ENCODE results near the gene FRK. TPM values are rescaled to one million over a fixed set of nuclear protein-coding genes. Genes with fewer than 3 reads are reported as not detected.

The FRK gene
- polyA plus RNA-seq, 2 of the 4 experiments (the other 2 are of a cell fraction) = 2.2 to 8.9 TPM

DNA sequence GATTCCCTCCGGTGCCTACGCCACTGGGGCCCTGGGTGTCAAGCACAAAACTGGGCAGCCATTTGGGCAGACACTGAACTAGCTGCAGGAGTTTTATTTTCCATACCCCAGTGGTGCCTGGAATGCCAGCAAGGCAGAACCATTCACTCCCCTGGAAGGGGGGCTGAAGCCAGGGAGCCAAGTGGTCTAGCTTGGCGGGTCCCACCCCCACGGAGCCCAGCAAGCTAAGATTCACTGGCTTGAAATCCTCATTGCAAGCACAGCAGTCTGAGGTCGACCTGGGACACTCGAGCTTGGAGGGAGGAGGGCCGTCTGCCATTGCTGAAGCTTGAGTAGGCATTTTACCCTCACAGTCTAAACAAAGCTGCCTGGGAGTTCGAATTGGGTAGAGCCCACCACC, 125.3 kb downstream of the FRK start:
- TF ChIP-seq NFE2L2 (conservative IDR thresholded peaks at IDR 0.05; ENCODE audit: low read length) (no peak), MAX (IDR thresholded peaks at IDR 0.05) (no peak), ZFP36 (IDR thresholded peaks at IDR 0.05; ENCODE audit: borderline replicate concordance, partially characterized antibody) (no peak), TFCP2L1 (CRISPR knock-in tag; IDR thresholded peaks at IDR 0.05) (no peak), MAZ (IDR thresholded peaks at IDR 0.05; ENCODE audit: borderline replicate concordance, low read depth, low read length) (no peak), SMC3 (IDR thresholded peaks at IDR 0.05) (no peak), CEBPB (IDR thresholded peaks at IDR 0.05) (no peak), KDM5A (IDR thresholded peaks at IDR 0.05) (no peak), TP53 (CRISPR knock-in tag; IDR thresholded peaks at IDR 0.05) (no peak), ATOH8 (CRISPR knock-in tag; IDR thresholded peaks at IDR 0.05; ENCODE audit: low read depth) (no peak)

DNA sequence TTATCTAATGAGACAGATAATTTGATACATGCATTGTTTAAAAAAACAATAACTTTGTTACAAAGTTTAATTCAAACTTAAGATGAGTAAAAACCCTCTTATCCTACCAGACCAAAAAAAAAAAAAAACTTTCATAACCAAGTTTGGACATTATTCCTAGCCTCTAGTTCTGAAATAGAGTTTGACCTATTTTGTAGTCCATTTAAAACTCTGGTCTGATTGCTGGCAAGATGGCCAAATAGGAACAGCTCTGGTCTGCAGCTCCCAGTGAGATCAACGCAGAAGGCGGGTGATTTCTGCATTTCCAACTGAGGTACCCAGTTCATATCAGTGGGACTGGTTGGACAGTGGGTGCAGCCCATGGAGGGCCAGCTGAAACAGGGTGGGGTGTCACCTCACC, 125.9 kb downstream of the FRK start:
- no peak for ATAC-seq
- DNase-seq (ENCODE audit: low read depth in 1 of 2, low spot score in 1 of 2) = no peak
- TF ChIP-seq RNF2 (IDR thresholded peaks at IDR 0.05; ENCODE audit: borderline replicate concordance, low read depth) (no peak), TP53 (CRISPR knock-in tag; IDR thresholded peaks at IDR 0.05) (no peak), SMC3 (IDR thresholded peaks at IDR 0.05) (no peak), ZNF302 (CRISPR knock-in tag; IDR thresholded peaks at IDR 0.05) (no peak), MAZ (IDR thresholded peaks at IDR 0.05; ENCODE audit: borderline replicate concordance, low read depth, low read length) (no peak)
- TF ChIP-seq, protein P1, sequence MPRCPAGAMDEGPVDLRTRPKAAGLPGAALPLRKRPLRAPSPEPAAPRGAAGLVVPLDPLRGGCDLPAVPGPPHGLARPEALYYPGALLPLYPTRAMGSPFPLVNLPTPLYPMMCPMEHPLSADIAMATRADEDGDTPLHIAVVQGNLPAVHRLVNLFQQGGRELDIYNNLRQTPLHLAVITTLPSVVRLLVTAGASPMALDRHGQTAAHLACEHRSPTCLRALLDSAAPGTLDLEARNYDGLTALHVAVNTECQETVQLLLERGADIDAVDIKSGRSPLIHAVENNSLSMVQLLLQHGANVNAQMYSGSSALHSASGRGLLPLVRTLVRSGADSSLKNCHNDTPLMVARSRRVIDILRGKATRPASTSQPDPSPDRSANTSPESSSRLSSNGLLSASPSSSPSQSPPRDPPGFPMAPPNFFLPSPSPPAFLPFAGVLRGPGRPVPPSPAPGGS (IDR thresholded peaks at IDR 0.05) = no peak
- Histone ChIP-seq H3K4me3 (no peak overlapping the region), H3K4me2 (no peak overlapping the region), H3K4me1 (no peaks in the 10 kb centered on the region), H3K9me3 (no peaks in the 10 kb centered on the region), H3K27ac (no peak overlapping the region)
- FAIRE-seq = no peak
- CTCF ChIA-PET = interaction anchor here (1.2 kb wide), 1 partner anchor 34 kb away, joined by 3 read pairs; no protein-coding TSS in a partner anchor
- WGBS (ENCODE audit: missing lambda C conversion rate) = 96% methylated on average over 2 of the region's 2 CpGs
- POLR2A ChIA-PET = no interaction called here

More for the DNA sequence above, 125.3 kb downstream of the FRK start:
- FAIRE-seq (no peak), DNase-seq (ENCODE audit: low read depth in 1 of 2, low spot score in 1 of 2) (no peak), ATAC-seq (no peak)
- Histone ChIP-seq H3K4me3 (no peak overlapping the region), H3K4me1 (no peaks in the 10 kb centered on the region), H3K9me3 (no peaks in the 10 kb centered on the region), H3K4me2 (no peak overlapping the region), H3K27ac (no peak overlapping the region)
- WGBS (ENCODE audit: missing lambda C conversion rate) = 87% methylated on average over 4 of the region's 8 CpGs
- POLR2A ChIA-PET = no interaction called here
- CTCF ChIA-PET = interaction anchor here (1.2 kb wide), 1 partner anchor 33 kb away, joined by 3 read pairs; no protein-coding TSS in a partner anchor

DNA sequence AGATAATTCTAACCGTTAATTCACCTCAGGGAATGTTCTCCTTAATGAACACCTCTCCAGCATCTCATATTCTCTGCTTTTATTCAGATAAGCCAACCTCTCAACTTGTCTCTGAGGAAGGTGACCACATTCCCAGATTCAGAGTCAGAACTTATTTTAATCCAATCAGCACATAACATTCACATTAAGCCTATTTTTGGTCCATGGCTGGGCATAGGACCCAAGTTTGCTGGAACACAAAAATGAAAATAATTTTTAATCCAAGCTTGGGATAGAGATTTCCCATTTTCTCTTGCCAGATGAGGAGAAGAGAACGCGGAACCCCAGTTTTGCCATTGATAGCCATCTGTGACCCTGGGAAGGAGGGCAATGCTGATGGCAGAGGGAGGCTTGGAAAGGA, 126.5 kb downstream of the FRK start:
- no peak for FAIRE-seq
- Histone ChIP-seq H3K4me2 (no peak overlapping the region), H3K4me1 (no peaks in the 10 kb centered on the region), H3K4me3 (no peak overlapping the region), H3K9me3 (no peaks in the 10 kb centered on the region), H3K27ac (no peak overlapping the region)
- WGBS (ENCODE audit: missing lambda C conversion rate) = 95% methylated on average over 3 of the region's 3 CpGs
- CTCF ChIA-PET = no interaction called here
- ATAC-seq = no peak
- POLR2A ChIA-PET = no interaction called here
- no peak for DNase-seq (ENCODE audit: low read depth in 1 of 2, low spot score in 1 of 2)
- no peak for TF ChIP-seq E2F6 (IDR thresholded peaks at IDR 0.05; ENCODE audit: borderline replicate concordance, low read depth)

- no peak overlapping the region for H3K4me2 ChIP-seq
- 44% methylated on average over 1 of the region's 1 CpG for WGBS (ENCODE audit: missing lambda C conversion rate)
- ChIA-PET CTCF (no interaction called here), POLR2A (no interaction called here)
- H3K9me3 ChIP-seq = no peaks in the 10 kb centered on the region
- no peak overlapping the region for H3K27ac ChIP-seq
- ATAC-seq (no peak), DNase-seq (ENCODE audit: low read depth in 1 of 2, low spot score in 1 of 2) (no peak), FAIRE-seq (no peak)
- H3K4me1 ChIP-seq = no peaks in the 10 kb centered on the region
- H3K4me3 ChIP-seq = no peak overlapping the region
- no peak for TF ChIP-seq HEYL (CRISPR knock-in tag; IDR thresholded peaks at IDR 0.05)
- no peak for TF ChIP-seq HOXA7 (CRISPR knock-in tag; IDR thresholded peaks at IDR 0.05)
- no peak for TF ChIP-seq CHD4 (IDR thresholded peaks at IDR 0.05; ENCODE audit: borderline replicate concordance)
- no peak for TF ChIP-seq POLR2A (IDR thresholded peaks at IDR 0.05; ENCODE audit: low read length)
- TF ChIP-seq PBX3 (IDR thresholded peaks at IDR 0.05) = no peak
- no peak for TF ChIP-seq MYC (IDR thresholded peaks at IDR 0.05; ENCODE audit: borderline replicate concordance, low read length)
- TF ChIP-seq MAFK (IDR thresholded peaks at IDR 0.05; ENCODE audit: partially characterized antibody) = no peak
- TF ChIP-seq FOXS1 (CRISPR knock-in tag; IDR thresholded peaks at IDR 0.05) = no peak
- no peak for TF ChIP-seq EHMT2 (IDR thresholded peaks at IDR 0.05; ENCODE audit: low read depth)
- TF ChIP-seq POLR2AphosphoS2 (conservative IDR thresholded peaks at IDR 0.05; ENCODE audit: low read length) = no peak
- no peak for TF ChIP-seq NPAS2 (CRISPR knock-in tag; IDR thresholded peaks at IDR 0.05; ENCODE audit: borderline replicate concordance)
- no peak for TF ChIP-seq JUN (IDR thresholded peaks at IDR 0.05)
- TF ChIP-seq USF2 (IDR thresholded peaks at IDR 0.05) = no peak
- no peak for TF ChIP-seq ZFP36 (IDR thresholded peaks at IDR 0.05; ENCODE audit: borderline replicate concordance, partially characterized antibody)
- TF ChIP-seq CHD2 (IDR thresholded peaks at IDR 0.05; ENCODE audit: low read length, partially characterized antibody) = no peak
Observed at GRCh38 chr6:115932481-115932880, 128.2 kb downstream of the FRK start.
